ENCODE measurements around the gene IGFBP6.
"Not testable (repeated sequence)": the region's sequence is repeated elsewhere in the genome, so short reads cannot be mapped to it uniquely, and the experiment has no call there.

The IGFBP6 gene

GRCh38 chr12:53071591-53072551 is 25.6 kb upstream of the IGFBP6 start:
- no peak for DNase-seq

GRCh38 chr12:53073881-53074280 is 23.6 kb upstream of the IGFBP6 start:
- no peak for DNase-seq

GRCh38 chr12:53074283-53074998 is 23.0 kb upstream of the IGFBP6 start:
- DNase-seq = no peak

- no peak for DNase-seq
Measured at GRCh38 chr12:53074999-53075370, 22.5 kb upstream of the IGFBP6 start.

- DNase-seq = no peak
Measured at GRCh38 chr12:53076461-53076860, 21.0 kb upstream of the IGFBP6 start.

GRCh38 chr12:53077030-53077429 is 20.4 kb upstream of the IGFBP6 start:
- no peak for DNase-seq

GRCh38 chr12:53078425-53079225 is 18.8 kb upstream of the IGFBP6 start:
- DNase-seq = peak; percentile 44 to 48

- peak; percentile 95 for DNase-seq
Measured at GRCh38 chr12:53079226-53080117, 18.0 kb upstream of the IGFBP6 start, which contains the start of gene SPRYD3. Gene SPRYD3 (minus strand): TSS chr12:53079390. CDS start chr12:53079333, 57 bp downstream.

- DNase-seq = no peak
Measured at GRCh38 chr12:53082637-53083175, 14.8 kb upstream of the IGFBP6 start.

- no peak for DNase-seq
Measured at GRCh38 chr12:53086361-53086760, 11.1 kb upstream of the IGFBP6 start.

GRCh38 chr12:53090105-53090504 is 7.4 kb upstream of the IGFBP6 start:
- no peak for DNase-seq

GRCh38 chr12:53090554-53090953 is 6.9 kb upstream of the IGFBP6 start:
- no peak for DNase-seq

- no peak for DNase-seq
Measured at GRCh38 chr12:53091756-53092155, 5.7 kb upstream of the IGFBP6 start.

GRCh38 chr12:53093777-53094393 is 3.6 kb upstream of the IGFBP6 start:
- DNase-seq = no peak

GRCh38 chr12:53094394-53094787 is 3.1 kb upstream of the IGFBP6 start:
- no peak for DNase-seq

- not testable (repeated sequence) for DNase-seq
Measured at GRCh38 chr12:53094796-53095595, 2.5 kb upstream of the IGFBP6 start.

- DNase-seq = not testable (repeated sequence)
Measured at GRCh38 chr12:53095596-53095895, 1.9 kb upstream of the IGFBP6 start.

GRCh38 chr12:53096089-53096741 is 1.3 kb upstream of the IGFBP6 start:
- no peak for DNase-seq

GRCh38 chr12:53096759-53097158 is 708 bp upstream of the IGFBP6 start:
- DNase-seq = no peak

- DNase-seq = no peak
Measured at GRCh38 chr12:53097207-53097563, 282 bp upstream of the IGFBP6 start.
